RWPE1 (cell line): Measurements from ENCODE around the gene ACSF3.

ENCODE experiments used
- CTCF ChIA-PET: fragments of 350-600 bp; sonication (Branson Sonifier 250); formaldehyde crosslinking; extraction: SDS; loops from one replicate; lab custom pipeline; 2021; lab: Yijun Ruan, JAX
- POLR2A ChIA-PET: fragments of 400-600 bp; formaldehyde crosslinking; extraction: SDS; loops from one replicate; lab custom pipeline; 2020; ENCODE audit warnings: antibody characterized with exemption; ENCODE audit not compliant: low non-redundant PET; lab: Yijun Ruan, JAX
- DNase-seq: peaks from one replicate; pipeline ENCODE4 v3.0.0; 2012; ENCODE audit warnings: low spot score
- H3K27ac ChIP-seq: fragments of 450-650 bp; 2 replicates; pipeline ENCODE4 v1.5.1; 2017
- TF ChIP-seq, protein P1 (sequence below): fragments of 450-650 bp; conservative IDR thresholded peaks from 2 replicates; pipeline ENCODE4 v1.5.1; 2017; ENCODE audit warnings: low read depth, mild to moderate bottlenecking

ACSF3 gene

DNA sequence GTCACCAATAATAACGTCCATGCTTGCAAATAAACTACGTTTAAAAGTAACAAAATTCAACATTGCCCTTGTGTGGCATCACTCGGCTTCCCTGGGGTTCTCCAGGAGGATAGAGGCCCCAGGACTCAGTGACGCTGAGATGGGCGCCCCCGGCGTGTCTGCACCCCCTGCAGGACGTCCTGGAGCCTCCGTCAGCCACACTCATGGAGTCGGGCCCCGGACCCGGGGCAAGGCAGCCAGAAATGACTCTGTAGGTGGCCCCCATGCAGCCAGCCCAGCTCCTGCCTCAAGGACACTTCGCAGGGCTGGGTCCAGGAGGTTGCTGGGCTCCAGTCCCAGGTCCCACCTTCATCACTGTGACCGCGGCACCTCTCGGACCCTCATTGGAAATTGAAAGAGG, 16.6 kb upstream of the ACSF3 start:
- ChIA-PET POLR2A (no interaction called here), CTCF (no interaction called here)
- H3K27ac ChIP-seq = no peak overlapping the region
- TF ChIP-seq, protein P1, sequence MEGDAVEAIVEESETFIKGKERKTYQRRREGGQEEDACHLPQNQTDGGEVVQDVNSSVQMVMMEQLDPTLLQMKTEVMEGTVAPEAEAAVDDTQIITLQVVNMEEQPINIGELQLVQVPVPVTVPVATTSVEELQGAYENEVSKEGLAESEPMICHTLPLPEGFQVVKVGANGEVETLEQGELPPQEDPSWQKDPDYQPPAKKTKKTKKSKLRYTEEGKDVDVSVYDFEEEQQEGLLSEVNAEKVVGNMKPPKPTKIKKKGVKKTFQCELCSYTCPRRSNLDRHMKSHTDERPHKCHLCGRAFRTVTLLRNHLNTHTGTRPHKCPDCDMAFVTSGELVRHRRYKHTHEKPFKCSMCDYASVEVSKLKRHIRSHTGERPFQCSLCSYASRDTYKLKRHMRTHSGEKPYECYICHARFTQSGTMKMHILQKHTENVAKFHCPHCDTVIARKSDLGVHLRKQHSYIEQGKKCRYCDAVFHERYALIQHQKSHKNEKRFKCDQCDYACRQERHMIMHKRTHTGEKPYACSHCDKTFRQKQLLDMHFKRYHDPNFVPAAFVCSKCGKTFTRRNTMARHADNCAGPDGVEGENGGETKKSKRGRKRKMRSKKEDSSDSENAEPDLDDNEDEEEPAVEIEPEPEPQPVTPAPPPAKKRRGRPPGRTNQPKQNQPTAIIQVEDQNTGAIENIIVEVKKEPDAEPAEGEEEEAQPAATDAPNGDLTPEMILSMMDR = no peak
- no peak for DNase-seq

DNA sequence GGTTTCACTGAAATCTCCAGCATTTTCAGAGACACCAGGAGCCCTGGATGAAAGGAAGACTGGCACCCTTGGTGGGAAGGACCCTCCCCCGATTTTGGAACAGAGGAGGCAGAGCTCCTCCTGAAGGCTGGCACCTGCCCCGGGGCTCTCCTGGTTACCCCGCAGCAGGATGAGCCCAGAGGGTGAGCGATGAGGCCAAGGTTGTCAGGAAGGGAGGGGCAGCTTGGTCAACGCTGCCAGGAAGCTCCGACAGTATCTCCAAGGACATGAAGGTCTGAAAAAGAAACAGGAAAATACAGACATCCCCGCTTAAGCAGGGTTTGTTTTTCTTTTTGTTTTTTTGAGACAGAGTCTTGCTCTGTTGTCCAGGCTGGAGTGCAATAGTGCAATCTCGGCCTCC, 15.5 kb upstream of the ACSF3 start:
- ChIA-PET POLR2A (no interaction called here), CTCF (interaction anchor here (0.6 kb wide), 1 partner anchor 259 kb away, joined by 3 read pairs; no protein-coding TSS in a partner anchor)
- no peak for DNase-seq
- H3K27ac ChIP-seq = no peak overlapping the region
- TF ChIP-seq, protein P1 = no peak

DNA sequence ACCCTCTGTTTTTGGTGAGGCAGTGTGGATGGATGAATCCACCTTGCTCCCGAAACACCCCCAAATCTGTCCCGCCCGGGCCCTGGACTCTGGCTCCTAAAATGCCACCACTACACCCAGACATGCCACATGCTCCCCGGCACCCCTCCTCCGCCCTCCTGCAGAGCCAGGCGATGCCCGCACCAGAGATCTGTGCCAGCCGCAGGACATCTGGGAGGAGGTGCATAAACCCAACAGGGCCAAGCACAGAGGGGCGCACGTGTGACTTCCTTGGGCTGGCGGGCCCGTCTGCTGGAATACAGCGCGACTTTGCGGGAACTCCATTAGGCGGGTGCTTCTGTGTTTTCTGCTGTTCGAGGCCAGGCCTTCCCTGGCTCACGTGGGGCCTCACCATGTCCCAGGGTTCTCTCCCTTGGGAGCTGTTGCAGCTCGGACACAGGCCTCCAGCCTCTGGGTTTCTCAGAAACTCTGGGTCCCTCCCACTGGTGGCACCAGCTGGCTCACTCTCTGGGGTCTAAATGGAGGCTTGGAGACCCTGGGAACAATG, 14.1 kb upstream of the ACSF3 start:
- no peak for DNase-seq
- TF ChIP-seq, protein P1 = no peak
- POLR2A ChIA-PET = no interaction called here
- CTCF ChIA-PET = no interaction called here
- no peak overlapping the region for H3K27ac ChIP-seq

DNA sequence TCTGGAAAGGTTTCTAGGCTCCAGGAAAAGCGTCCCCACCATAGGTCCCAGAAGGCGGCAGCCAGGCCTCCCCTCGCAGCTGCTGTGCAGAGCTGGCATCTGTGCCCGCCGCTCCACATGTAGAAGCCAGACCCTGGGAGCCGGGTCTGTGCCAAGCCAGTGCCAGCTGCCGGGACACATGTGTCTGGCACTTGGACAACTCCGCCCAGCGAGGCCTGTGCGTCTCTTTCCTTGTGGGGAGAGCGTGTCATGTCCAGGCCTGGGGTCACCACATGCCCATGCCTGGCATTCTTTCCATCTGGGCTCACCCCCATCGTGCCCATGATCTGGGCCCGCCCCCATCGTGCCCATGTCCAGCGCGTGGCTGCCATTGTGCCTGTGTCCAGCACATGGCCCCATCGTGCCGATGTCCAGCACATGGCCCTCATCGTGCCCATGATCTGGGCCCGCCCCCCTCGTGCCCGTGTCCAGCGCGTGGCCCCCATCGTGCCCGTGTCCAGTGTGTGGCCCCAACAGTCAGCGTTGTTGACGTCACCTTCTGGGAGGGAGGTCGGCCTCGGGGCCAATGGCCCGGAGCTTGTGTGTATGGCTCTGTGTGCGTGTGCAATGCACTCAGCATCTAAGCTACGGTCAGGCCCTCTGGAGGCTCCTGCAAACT, 13.3 kb upstream of the ACSF3 start:
- no peak for DNase-seq
- CTCF ChIA-PET = no interaction called here
- TF ChIP-seq, protein P1 = no peak
- H3K27ac ChIP-seq = no peak overlapping the region
- POLR2A ChIA-PET = no interaction called here

DNA sequence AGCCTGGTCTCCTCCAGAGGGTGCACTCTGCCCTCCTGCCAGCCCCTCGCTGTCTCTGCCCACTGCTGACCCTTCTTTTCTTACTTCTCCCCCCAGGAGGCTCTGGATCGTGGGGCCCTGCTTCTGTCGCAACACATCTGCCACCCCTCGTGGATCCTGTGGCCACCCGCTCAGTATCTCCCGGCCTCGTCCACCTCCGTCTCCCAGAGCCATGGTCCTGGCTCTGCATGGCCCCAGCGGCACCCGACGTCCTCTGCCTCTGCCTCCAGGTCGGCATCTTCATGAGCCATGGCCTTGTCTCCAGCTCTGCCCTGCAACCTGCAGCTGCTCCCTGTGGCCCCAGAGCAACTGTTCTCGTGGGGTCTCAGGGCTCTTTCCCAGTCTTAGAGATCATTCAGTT, 12.1 kb upstream of the ACSF3 start:
- no peak for DNase-seq
- ChIA-PET CTCF (no interaction called here), POLR2A (no interaction called here)
- H3K27ac ChIP-seq = no peak overlapping the region
- TF ChIP-seq, protein P1 = no peak

DNA sequence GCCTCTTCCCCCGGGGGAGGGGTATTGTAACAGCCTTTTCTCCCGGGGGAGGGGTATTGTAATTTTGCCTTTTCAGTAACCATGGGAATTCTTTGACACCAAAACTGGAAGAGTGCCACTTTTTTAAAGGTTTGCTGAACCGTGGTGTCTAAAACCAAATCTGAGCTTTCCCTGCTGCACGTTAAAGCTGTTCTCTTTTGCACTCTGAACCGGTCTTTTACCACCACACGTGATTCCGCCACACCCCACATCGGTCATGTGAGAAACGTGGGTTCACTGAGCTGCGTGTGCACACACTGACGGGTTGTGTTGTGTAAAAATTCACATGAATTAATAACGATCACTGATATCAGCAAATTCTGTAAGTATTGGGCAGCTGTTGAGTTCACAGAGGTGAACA, 9.2 kb upstream of the ACSF3 start:
- TF ChIP-seq, protein P1 = no peak
- no peak overlapping the region for H3K27ac ChIP-seq
- ChIA-PET CTCF (no interaction called here), POLR2A (no interaction called here)
- DNase-seq = no peak
